PC-3 (cell line): ENCODE measurements around the gene CLEC2L.

Source experiments
- CTCF ChIP-seq: fragments of 300-600 bp; sonication (generic); conservative IDR thresholded peaks from 2 replicates; pipeline ENCODE4 v1.5.1; 2017; ENCODE audit warnings: antibody characterized with exemption, low read depth, mild to moderate bottlenecking, low read length
- EZH2 ChIP-seq: fragments of 300-600 bp; sonication (generic); IDR thresholded peaks from one replicate; pipeline ENCODE4 v1.6.1; 2017; ENCODE audit warnings: antibody characterized with exemption, mild to moderate bottlenecking, low read length; ENCODE audit not compliant: unreplicated experiment
- EZH2phosphoT487 ChIP-seq: fragments of 300-600 bp; sonication (generic); IDR thresholded peaks from 2 replicates; pipeline ENCODE4 v1.6.1; 2018; ENCODE audit warnings: mild to moderate bottlenecking, antibody characterized with exemption, low read length, borderline replicate concordance

- TF ChIP-seq EZH2 (no peak), CTCF (no peak), EZH2phosphoT487 (no peak)
Measured at GRCh38 chr7:139488810-139489209, 34.7 kb upstream of the CLEC2L start.
